ENCODE data around the gene TMC7. TPM values are rescaled to one million over a fixed set of nuclear protein-coding genes. Genes with fewer than 3 reads are reported as not detected.

TMC7 gene
- polyA plus RNA-seq, 1 donor: 1.9 TPM

GRCh38 chr16:19092653-19093410 lies 109.1 kb downstream of the TMC7 start:
- DNase-seq: no peak

GRCh38 chr16:19093631-19094541 lies 110.2 kb downstream of the TMC7 start:
- DNase-seq: no peak

- DNase-seq: no peak
Measured at GRCh38 chr16:19094542-19095365, 111.0 kb downstream of the TMC7 start.

- no peak for DNase-seq
Measured at GRCh38 chr16:19095654-19096053, 111.9 kb downstream of the TMC7 start.

GRCh38 chr16:19098173-19098572 lies 114.4 kb downstream of the TMC7 start:
- DNase-seq: no peak

GRCh38 chr16:19102187-19102872 lies 118.6 kb downstream of the TMC7 start:
- DNase-seq: no peak

GRCh38 chr16:19104607-19105006 lies 120.9 kb downstream of the TMC7 start:
- DNase-seq: no peak

- no peak for DNase-seq
Measured at GRCh38 chr16:19105131-19105530, 121.4 kb downstream of the TMC7 start.

- DNase-seq: no peak
Measured at GRCh38 chr16:19105891-19106624, 122.3 kb downstream of the TMC7 start.

- DNase-seq: no peak
Measured at GRCh38 chr16:19106625-19107020, 122.9 kb downstream of the TMC7 start.

GRCh38 chr16:19108409-19109287 lies 124.9 kb downstream of the TMC7 start:
- DNase-seq: no peak

GRCh38 chr16:19109288-19109664 lies 125.5 kb downstream of the TMC7 start:
- no peak for DNase-seq

- no peak for DNase-seq
Measured at GRCh38 chr16:19110537-19111360, 127.0 kb downstream of the TMC7 start.

GRCh38 chr16:19112099-19112407 lies 128.3 kb downstream of the TMC7 start:
- no peak for DNase-seq

Other genes starting within 250 kb of the TMC7 start
- gene RPS15A, start 193.6 kb upstream of the TMC7 start, polyA plus RNA-seq (ENCODE audit: insufficient read length): 1,569 TPM
- gene ARL6IP1, start 182.4 kb upstream of the TMC7 start, polyA plus RNA-seq (ENCODE audit: insufficient read length): 83.7 TPM
- 48.5 TPM for gene SMG1, start 57.5 kb upstream of the TMC7 start, polyA plus RNA-seq (ENCODE audit: insufficient read length)
- 29.8 TPM for gene COQ7, start 83.7 kb downstream of the TMC7 start, polyA plus RNA-seq (ENCODE audit: insufficient read length)
- 24.9 TPM for gene ITPRIPL2, start 130.0 kb downstream of the TMC7 start, polyA plus RNA-seq (ENCODE audit: insufficient read length)
- gene SYT17, start 184.3 kb downstream of the TMC7 start, polyA plus RNA-seq (ENCODE audit: insufficient read length): 6.0 TPM

All from hindlimb muscle (tissue), 1 donor.